ENCODE measurements around the gene ARL14EP. TPM values are rescaled to one million over a fixed set of nuclear protein-coding genes. Genes with fewer than 3 reads are reported as not detected.

Gene ARL14EP
- total RNA-seq = 4.2 TPM

GRCh38 chr11:30322826-30323710 is at the start of gene ARL14EP:
Gene ARL14EP, plus strand, starts transcription at chr11:30323104. Its CDS starts 7,845 bp downstream, at chr11:30330949.
- peak; percentile 72 to 96 for DNase-seq (ENCODE audit: low spot score in 2 of 2)
- no peaks in the 10 kb centered on the region for H3K9me3 ChIP-seq
- intact Hi-C loops (cut with DNase I) = loop anchor here (10.0 kb wide), 1 partner anchor 452 kb away; no protein-coding TSS in a partner anchor
- no peaks in the 10 kb centered on the region for H3K27me3 ChIP-seq
- no peaks in the 10 kb centered on the region for H3K36me3 ChIP-seq
- H3K4me3 ChIP-seq = peak within 1 kb of the TSS; percentile 73 to 82
- peak within 1 kb of the TSS; percentile 81 to 86 for H3K27ac ChIP-seq
- peaks cover 0 to 12% of the 10 kb centered on the region in 2 donors for H3K4me1 ChIP-seq
- peak in 1 of 3 experiments; percentile 16 for TF ChIP-seq CTCF (IDR thresholded peaks at IDR 0.05)

GRCh38 chr11:30277176-30277575 is 45.7 kb upstream of the ARL14EP start:
- no peaks in the 10 kb centered on the region for H3K27me3 ChIP-seq
- H3K9me3 ChIP-seq = no peaks in the 10 kb centered on the region
- H3K27ac ChIP-seq = no peak overlapping the region
- no peak for TF ChIP-seq CTCF (IDR thresholded peaks at IDR 0.05)
- intact Hi-C loops (cut with DNase I) = no loop called here
- H3K4me3 ChIP-seq = no peak overlapping the region
- no peaks in the 10 kb centered on the region for H3K4me1 ChIP-seq
- H3K36me3 ChIP-seq = no peaks in the 10 kb centered on the region
- DNase-seq (ENCODE audit: low spot score in 2 of 2) = no peak

DNA sequence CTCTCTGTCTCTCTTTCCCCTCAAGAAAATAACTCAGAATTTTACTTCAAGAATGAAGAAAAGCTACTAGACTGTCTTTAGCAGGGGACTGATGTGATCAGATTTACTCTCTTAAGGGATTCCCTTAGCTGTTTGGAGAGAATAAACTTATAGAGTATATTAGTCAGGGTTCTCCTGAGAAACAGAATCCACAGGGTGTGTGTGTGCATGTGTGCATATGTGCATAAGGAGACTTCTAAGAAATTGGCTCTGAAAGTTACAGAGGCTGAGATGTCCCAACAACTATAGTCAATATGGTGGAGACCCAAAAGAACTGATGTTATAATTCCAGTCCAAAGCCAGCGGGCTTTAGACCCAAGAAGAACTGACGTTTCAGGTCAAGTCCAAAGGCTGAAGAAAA is 43.1 kb upstream of the ARL14EP start:
- TF ChIP-seq CTCF (IDR thresholded peaks at IDR 0.05) = no peak
- DNase-seq (ENCODE audit: low spot score in 2 of 2) = no peak
- Histone ChIP-seq H3K27me3 (no peaks in the 10 kb centered on the region), H3K27ac (no peak overlapping the region), H3K4me3 (no peak overlapping the region), H3K9me3 (no peaks in the 10 kb centered on the region), H3K4me1 (no peaks in the 10 kb centered on the region), H3K36me3 (no peaks in the 10 kb centered on the region)
- intact Hi-C loops (cut with DNase I) = no loop called here

- intact Hi-C loops (cut with DNase I) = no loop called here
Observed at GRCh38 chr11:30281476-30282288, 41.2 kb upstream of the ARL14EP start.

GRCh38 chr11:30282289-30282631 is 40.6 kb upstream of the ARL14EP start:
- Histone ChIP-seq H3K4me1 (no peaks in the 10 kb centered on the region), H3K27me3 (no peaks in the 10 kb centered on the region), H3K9me3 (no peaks in the 10 kb centered on the region), H3K36me3 (no peaks in the 10 kb centered on the region), H3K4me3 (no peak overlapping the region), H3K27ac (no peak overlapping the region)
- DNase-seq (ENCODE audit: low spot score in 2 of 2) = no peak
- no peak for TF ChIP-seq CTCF (IDR thresholded peaks at IDR 0.05)
- intact Hi-C loops (cut with DNase I) = no loop called here

More at GRCh38 chr11:30281476-30282288, 41.2 kb upstream of the ARL14EP start:
- Histone ChIP-seq H3K9me3 (no peaks in the 10 kb centered on the region), H3K27me3 (no peaks in the 10 kb centered on the region), H3K36me3 (no peaks in the 10 kb centered on the region), H3K4me3 (no peak overlapping the region), H3K4me1 (no peaks in the 10 kb centered on the region), H3K27ac (no peak overlapping the region)
- TF ChIP-seq CTCF (IDR thresholded peaks at IDR 0.05) = no peak
- DNase-seq (ENCODE audit: low spot score in 2 of 2) = no peak

All from ascending aorta (tissue), 2 donors.